Thoracic aorta endothelial cell (primary cell): ENCODE data around the gene AFG3L2. TPM values are rescaled to one million over a fixed set of nuclear protein-coding genes. Genes with fewer than 3 reads are reported as not detected.

Experiments used
- small RNA-seq: library from RNA; depleted of rRNA; stranded (forward); fragments of <200 nt; gene quantifications from one replicate; pipeline ENCODE3, GENCODE V24; 2012
- total RNA-seq: library from RNA; depleted of rRNA; stranded (reverse); fragments of >200 nt; gene quantifications from 2 replicates; pipeline ENCODE4 v1.2.3, GENCODE V29; 2012

The AFG3L2 gene
- 58.1 and 69.2 TPM in 2 replicates for total RNA-seq

DNA sequence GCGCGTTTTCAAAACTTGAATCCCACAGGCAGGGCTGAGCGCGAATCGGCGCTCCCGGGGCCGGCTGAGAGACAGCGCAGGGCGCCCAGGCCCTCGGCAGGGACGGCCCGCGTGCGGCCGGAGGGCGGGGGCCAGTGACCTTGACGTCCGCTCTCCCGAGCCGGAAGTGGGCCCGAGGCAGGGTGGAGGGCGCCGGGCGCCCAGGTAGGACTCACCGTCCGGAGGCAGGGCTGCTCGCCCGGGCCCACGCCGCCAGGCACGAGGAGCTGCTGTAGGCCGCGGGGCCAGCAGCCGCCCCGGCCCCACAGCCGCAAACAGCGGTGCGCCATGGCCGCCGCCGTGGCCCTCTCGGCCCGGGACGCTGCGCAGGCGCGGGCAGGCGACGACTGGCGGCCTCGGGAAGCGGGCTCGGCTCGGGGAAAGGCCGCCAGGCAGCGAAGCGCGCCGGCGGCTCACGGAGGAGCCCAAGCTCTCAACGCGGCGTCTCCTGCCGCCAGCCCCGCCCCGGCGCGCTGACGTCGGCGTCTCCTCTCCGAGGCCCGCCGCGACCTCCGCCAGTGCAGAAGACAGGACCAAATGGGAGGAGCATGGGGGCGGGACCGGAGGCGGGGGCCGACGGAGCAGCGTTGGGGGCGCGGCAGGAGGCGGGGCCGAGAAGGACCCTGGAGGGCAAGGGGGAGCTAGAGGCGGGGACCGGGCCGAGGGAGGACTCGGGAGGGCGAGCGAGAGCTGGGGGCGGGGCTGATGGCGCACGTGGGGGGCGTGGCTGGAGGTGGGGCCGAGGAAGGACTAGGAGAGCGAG is at the start of gene AFG3L2:
Gene AFG3L2 (minus strand): TSS at position 474 of the 802 bp plus-strand sequence. CDS start 145 bp downstream, at position 329.

DNA sequence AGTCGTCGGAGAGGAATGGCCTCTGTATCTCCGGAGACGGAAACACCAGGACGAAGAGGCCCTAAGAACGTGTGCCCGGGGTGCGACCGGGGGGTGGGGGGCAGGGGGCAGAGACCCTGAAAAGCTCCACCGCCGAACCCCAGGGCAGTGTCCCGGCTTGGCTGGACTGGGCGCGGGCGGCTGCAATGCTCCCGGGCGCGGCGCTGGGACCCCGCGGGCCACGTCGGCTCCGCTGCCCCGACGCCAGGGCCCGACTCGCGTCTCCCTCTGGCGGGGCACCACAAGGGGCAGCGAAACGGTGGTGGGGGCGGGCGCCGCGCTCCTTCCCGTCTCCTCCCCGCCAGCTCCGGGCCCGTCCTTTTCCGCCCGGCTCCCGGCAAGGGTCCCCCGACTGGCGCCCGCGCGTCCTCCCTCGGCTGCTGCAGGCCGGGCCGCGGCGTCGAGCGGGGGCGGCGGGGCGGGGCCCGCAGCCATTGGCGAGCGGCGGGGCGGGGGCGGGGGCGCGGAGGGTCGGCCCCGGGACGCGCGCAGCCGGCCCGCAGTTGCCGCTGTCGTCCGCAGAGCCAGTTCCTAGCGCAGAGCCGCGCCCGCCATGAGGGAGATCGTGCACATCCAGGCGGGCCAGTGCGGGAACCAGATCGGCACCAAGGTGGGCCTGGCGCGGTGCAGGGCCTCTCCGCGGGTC is 69.2 kb downstream of the AFG3L2 start, which contains the start of gene TUBB6:
Gene TUBB6 (plus strand): TSS at position 541 of the 685 bp plus-strand sequence. CDS start 52 bp downstream, at position 593.

Small RNA genes lying within 50 kb of the gene (small RNA-seq; reads per million reads assigned to genes)
- gene RNU6-170P: not detected
- not detected for gene RNU7-129P

Other genes starting within 250 kb of the AFG3L2 start
- gene CIDEA, start 122.9 kb downstream of the AFG3L2 start, total RNA-seq: 1.5 and 2.4 TPM in 2 replicates
- gene TUBB6, start 69.0 kb downstream of the AFG3L2 start, total RNA-seq: 706 and 842 TPM in 2 replicates
- gene PRELID3A, start 30.7 kb upstream of the AFG3L2 start, total RNA-seq: 2.7 and 6.0 TPM in 2 replicates